A673 (cell line): ENCODE results near the gene SYNE1. TPM values are rescaled to one million over a fixed set of nuclear protein-coding genes. Genes with fewer than 3 reads are reported as not detected.
A peak's percentile ranks its signal among the peaks of the same experiment; 100 is the strongest.

Experiments
- BruUV-seq: library from RNA; stranded (reverse); fragments of 400-500 nt; replicated peaks from 2 replicates; lab custom pipeline; 2021; lab: Mats Ljungman, UMichigan
- CTCF ChIA-PET: fragments of 300-600 bp; sonication (Branson Sonifier 250); formaldehyde crosslinking; loops from one replicate; lab custom pipeline; 2022; ENCODE audit warnings: antibody characterized with exemption; lab: Charles Lee
- POLR2A ChIA-PET: fragments of 300-600 bp; sonication (Branson Sonifier 250); formaldehyde crosslinking; loops from one replicate; lab custom pipeline; 2022; ENCODE audit warnings: antibody characterized with exemption; ENCODE audit not compliant: low non-redundant PET; lab: Charles Lee
- DNase-seq: peaks from one replicate; pipeline ENCODE4 v3.0.0-alpha.2; 2015; ENCODE audit warnings: low spot score
- H3K27ac ChIP-seq: fragments of 200-600 bp; sonication (generic); 2 replicates; pipeline ENCODE4 v1.5.1; 2016; ENCODE audit warnings: mixed run types, low read depth, mild to moderate bottlenecking, mixed read lengths, antibody characterized with exemption, low read length; ENCODE audit not compliant: poor library complexity, severe bottlenecking
- H3K27me3 ChIP-seq: fragments of 200-600 bp; sonication (generic); replicated peaks from 2 replicates; pipeline ENCODE4 v1.6.1; 2017; ENCODE audit warnings: mixed run types, low read depth, mild to moderate bottlenecking, mixed read lengths, antibody characterized with exemption, low read length; ENCODE audit not compliant: insufficient read depth, poor library complexity
- H3K36me3 ChIP-seq: fragments of 200-600 bp; sonication (generic); 2 replicates; pipeline ENCODE4 v1.6.1; 2016; ENCODE audit warnings: mixed run types, mild to moderate bottlenecking, mixed read lengths, antibody characterized with exemption, low read length; ENCODE audit not compliant: insufficient read depth, poor library complexity, severe bottlenecking
- H3K4me1 ChIP-seq: fragments of 200-600 bp; sonication (generic); 2 replicates; pipeline ENCODE4 v1.6.1; 2017; ENCODE audit warnings: mixed run types, mild to moderate bottlenecking, mixed read lengths, antibody characterized with exemption, low read length; ENCODE audit not compliant: insufficient read depth, poor library complexity, severe bottlenecking
- H3K4me3 ChIP-seq: fragments of 200-600 bp; sonication (generic); 2 replicates; pipeline ENCODE4 v1.5.1; 2016; ENCODE audit warnings: low read depth, mixed run types, mild to moderate bottlenecking, mixed read lengths, low read length; ENCODE audit not compliant: poor library complexity, severe bottlenecking
- H3K9me3 ChIP-seq: fragments of 200-600 bp; sonication (generic); 2 replicates; pipeline ENCODE4 v1.6.1; 2016; ENCODE audit warnings: mixed run types, low read depth, mild to moderate bottlenecking, mixed read lengths, antibody characterized with exemption, low read length; ENCODE audit not compliant: poor library complexity, severe bottlenecking
- EZH2 ChIP-seq: fragments of 200-600 bp; sonication (generic); IDR thresholded peaks from 2 replicates; pipeline ENCODE4 v1.6.1; 2017; ENCODE audit warnings: borderline replicate concordance, low read depth, mild to moderate bottlenecking, mixed read lengths, antibody characterized with exemption, low read length; ENCODE audit not compliant: poor library complexity, severe bottlenecking
- intact Hi-C: fragments of 100-400 bp; cut with micrococcal nuclease; formaldehyde crosslinking; loops from one replicate; pipeline ENCODE4 v1.10.0; 2022; ENCODE audit not compliant: unreplicated experiment
- total RNA-seq: library from RNA; stranded (reverse); gene quantifications from 2 replicates; pipeline ENCODE4 v1.2.3, GENCODE V29; 2021
- TF ChIP-seq, protein P1 (sequence below): fragments of 300-800, 200-600 bp; sonication (generic); conservative IDR thresholded peaks from 2 replicates; pipeline ENCODE4 v1.5.1; 2017; ENCODE audit warnings: low read depth, mild to moderate bottlenecking, antibody characterized with exemption, low read length, moderate library complexity, mixed read lengths

Gene SYNE1
- total RNA-seq, 1 experiment from 2014 or later, result 12.1 TPM

- H3K36me3 ChIP-seq, result no peaks in the 10 kb centered on the region
- ChIA-PET POLR2A (no interaction called here), CTCF (no interaction called here)
- BruUV-seq, result no TSS peak
- no peaks in the 10 kb centered on the region for H3K9me3 ChIP-seq
- no peaks in the 10 kb centered on the region for H3K27me3 ChIP-seq
- no peak for TF ChIP-seq EZH2
- TF ChIP-seq, protein P1, sequence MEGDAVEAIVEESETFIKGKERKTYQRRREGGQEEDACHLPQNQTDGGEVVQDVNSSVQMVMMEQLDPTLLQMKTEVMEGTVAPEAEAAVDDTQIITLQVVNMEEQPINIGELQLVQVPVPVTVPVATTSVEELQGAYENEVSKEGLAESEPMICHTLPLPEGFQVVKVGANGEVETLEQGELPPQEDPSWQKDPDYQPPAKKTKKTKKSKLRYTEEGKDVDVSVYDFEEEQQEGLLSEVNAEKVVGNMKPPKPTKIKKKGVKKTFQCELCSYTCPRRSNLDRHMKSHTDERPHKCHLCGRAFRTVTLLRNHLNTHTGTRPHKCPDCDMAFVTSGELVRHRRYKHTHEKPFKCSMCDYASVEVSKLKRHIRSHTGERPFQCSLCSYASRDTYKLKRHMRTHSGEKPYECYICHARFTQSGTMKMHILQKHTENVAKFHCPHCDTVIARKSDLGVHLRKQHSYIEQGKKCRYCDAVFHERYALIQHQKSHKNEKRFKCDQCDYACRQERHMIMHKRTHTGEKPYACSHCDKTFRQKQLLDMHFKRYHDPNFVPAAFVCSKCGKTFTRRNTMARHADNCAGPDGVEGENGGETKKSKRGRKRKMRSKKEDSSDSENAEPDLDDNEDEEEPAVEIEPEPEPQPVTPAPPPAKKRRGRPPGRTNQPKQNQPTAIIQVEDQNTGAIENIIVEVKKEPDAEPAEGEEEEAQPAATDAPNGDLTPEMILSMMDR, result no peak
- no peak for DNase-seq
- H3K4me1 ChIP-seq, result no peaks in the 10 kb centered on the region
- H3K4me3 ChIP-seq, result no peak overlapping the region
- H3K27ac ChIP-seq, result no peak overlapping the region
- intact Hi-C loops, result no loop called here
These were observed 265.4 kb downstream of the SYNE1 start for GRCh38 chr6:152371775-152372174.

- intact Hi-C loops, result no loop called here
- ChIA-PET CTCF (no interaction called here), POLR2A (no interaction called here)
- TF ChIP-seq EZH2, result no peak
- TF ChIP-seq, protein P1, result no peak
- Histone ChIP-seq H3K4me3 (no peak overlapping the region), H3K4me1 (no peaks in the 10 kb centered on the region), H3K27ac (no peak overlapping the region), H3K36me3 (no peaks in the 10 kb centered on the region), H3K27me3 (no peaks in the 10 kb centered on the region), H3K9me3 (no peaks in the 10 kb centered on the region)
- no peak for DNase-seq
- BruUV-seq, result no TSS peak
These were observed 268.2 kb downstream of the SYNE1 start for GRCh38 chr6:152368751-152369624.

- Histone ChIP-seq H3K4me1 (no peaks in the 10 kb centered on the region), H3K36me3 (no peaks in the 10 kb centered on the region), H3K9me3 (no peaks in the 10 kb centered on the region), H3K27ac (no peak overlapping the region), H3K4me3 (no peak overlapping the region), H3K27me3 (no peaks in the 10 kb centered on the region)
- no TSS peak for BruUV-seq
- TF ChIP-seq EZH2, result no peak
- TF ChIP-seq, protein P1, result no peak
- intact Hi-C loops, result no loop called here
- POLR2A ChIA-PET, result no interaction called here
- CTCF ChIA-PET, result no interaction called here
- DNase-seq, result peak; percentile 17
These were observed 272.3 kb downstream of the SYNE1 start for GRCh38 chr6:152364866-152365265.
